GM19193 (cell line): ENCODE results near the gene INSYN1.

Experiments
- POLR2A ChIP-seq: IDR thresholded peaks from 4 replicates; pipeline ENCODE4 v1.6.1; 2011; ENCODE audit not compliant: insufficient read depth, insufficient read length; ENCODE audit errors: extremely low read depth

Gene INSYN1

DNA sequence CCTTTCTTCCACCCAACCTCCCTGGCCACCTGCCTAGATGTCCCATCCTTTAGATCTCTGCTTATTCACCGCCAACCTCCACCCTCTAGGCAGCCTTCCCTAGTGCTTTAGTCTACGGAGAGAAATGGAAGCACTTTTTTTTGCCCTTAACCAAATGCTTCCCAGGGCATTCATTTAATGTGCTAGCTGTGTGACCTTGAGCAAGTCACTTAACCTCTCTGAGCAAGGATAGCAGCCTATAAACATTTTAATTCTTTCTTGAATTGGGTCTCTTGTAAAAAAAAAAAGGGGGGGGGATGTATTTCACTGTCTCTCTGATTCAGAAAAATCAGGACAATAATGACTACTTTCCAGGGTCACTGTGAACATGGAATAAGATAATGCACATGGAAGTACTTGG is 3.2 kb upstream of the INSYN1 start:
- TF ChIP-seq POLR2A, result no peak

DNA sequence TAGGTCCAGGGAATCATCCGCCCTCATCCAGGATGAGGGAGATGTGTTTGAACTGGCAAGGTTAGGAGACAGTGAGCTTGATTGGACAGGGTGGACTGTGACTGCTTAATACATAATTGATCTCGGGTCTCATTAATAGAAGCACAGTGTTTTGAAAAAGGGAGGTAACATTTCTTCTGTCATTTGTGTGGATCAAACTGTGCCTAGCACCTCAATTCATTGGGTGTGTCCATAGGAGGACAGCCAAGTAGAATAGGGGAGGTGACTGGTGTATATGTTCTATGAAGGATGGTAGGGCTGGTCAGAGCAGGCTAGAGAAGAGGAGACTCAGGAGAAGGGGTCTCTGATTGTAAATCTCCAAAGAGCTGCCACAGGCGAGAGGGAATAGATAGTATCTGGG is 2.8 kb upstream of the INSYN1 start:
- TF ChIP-seq POLR2A, result no peak

DNA sequence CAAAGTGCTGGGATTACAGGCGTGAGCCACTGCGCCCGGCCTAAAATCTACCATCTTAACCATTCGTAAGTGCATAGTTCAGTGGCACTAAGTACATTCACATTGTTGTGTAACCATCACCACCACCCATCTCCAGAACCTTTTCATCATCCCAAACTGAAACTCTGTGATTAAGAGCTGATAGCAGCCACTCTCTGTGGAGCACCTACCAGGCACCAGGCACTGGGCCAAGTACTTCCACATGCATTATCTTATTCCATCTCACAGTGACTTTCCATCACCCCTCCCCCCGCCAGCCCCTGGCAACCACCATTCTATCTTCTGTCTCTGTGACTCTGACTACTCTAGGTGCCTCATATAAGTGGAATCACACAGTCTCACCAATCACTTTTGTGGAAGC is 2.3 kb upstream of the INSYN1 start:
- no peak for TF ChIP-seq POLR2A

DNA sequence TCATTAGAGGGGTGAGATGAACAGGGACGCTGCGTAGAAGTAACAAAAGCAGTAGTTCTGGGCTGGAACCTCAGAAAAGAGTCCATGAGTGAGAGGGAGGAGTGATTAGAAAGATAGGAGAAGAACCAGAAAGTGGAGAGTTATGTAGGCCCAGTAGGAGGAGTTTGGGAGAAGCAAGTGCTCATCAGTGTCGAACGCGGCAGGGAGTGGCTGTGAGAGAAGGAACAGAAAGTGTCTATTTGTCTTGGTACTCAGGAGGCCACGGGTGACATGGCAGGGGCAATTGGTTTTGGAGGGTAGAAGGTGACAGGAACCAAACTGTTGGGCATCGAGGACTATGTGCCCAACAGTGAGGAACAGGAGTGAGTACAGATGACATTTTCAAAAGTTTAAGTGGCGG is 1.3 kb upstream of the INSYN1 start:
- TF ChIP-seq POLR2A, result no peak

DNA sequence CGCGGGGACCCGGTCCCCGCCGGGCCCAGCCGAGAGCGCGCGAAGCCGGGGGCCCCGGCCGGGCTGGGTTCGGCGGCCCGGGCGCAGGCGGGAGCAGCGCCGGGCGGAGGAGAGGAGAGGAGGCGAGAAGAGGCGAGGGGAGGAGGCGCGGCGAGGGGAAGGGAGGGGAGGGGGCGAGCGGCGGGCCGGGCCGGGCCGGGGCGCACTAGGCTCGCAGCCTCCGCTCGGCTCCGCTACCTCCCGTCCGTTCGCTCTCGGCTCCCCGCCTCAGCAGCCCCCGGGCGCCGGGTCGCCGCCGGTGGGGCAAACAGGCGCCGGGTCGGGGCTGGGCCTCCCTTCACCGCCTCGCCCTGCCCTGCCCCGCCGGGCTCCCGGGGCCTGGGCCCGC is 351 bp downstream of the INSYN1 start:
- no peak for TF ChIP-seq POLR2A

DNA sequence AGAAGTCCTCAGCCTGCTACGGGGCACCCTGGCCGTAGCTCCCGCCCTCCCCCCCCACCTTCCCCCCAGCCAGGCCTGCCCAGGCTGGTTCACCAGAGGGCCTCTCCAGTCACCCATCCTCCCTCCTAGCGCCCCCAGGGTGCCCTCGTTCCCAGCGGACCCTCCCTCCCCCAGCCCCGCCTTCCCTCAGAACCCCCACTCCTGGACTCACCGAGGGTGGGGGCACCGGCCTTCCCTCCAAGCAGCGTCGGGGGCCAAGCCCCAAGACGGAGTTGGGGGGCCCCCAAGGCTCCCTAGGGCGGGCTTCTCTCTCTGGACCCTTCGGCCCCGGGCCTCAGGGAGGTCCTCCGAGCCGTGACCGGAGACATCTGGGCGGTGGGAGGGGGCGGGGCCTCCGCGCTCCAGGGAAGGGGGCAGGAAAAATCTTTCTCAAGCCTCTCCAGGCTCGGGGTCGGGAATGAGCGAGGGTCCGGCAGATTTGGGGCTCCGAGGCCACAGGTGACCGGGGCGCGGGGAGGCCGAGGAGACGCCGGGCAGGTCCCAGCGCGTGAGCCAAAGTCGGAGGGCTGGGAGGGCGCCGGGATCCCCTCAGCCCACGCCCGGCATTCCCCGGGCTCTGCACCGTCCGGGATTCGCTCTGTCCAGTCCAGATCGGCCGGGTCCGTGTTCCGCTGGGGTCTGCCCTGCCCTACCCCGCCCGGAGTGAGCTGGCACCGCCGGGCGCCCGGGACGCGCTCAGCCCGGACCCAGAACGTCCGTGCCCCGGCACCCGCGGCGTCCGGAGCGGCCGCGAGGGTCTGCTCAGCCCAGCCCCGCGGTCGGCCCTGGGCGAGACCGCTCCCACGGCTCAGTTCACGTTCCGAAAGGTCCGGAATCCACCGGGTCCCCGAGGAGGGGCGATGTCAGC is 999 bp downstream of the INSYN1 start:
- TF ChIP-seq POLR2A, result no peak

DNA sequence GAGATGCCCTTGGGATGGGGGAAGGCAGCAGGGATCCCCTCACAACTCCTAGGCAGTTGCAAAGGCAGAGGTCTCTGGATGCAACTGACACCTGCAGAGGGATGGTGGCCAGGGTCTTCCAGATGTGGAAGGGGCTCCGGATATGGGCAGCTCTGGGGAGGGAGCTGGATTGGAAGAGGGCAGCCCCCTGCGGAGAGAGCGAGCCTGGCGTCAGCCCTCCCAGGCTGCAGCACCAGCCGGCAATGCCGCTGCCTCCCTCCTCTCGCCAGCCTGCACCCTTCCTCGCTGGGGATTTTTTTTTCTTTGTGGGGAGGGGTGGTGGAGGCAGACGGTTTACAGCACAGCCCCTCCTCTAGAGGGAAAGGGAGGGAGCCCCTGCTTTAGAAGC is 1.6 kb downstream of the INSYN1 start:
- no peak for TF ChIP-seq POLR2A

DNA sequence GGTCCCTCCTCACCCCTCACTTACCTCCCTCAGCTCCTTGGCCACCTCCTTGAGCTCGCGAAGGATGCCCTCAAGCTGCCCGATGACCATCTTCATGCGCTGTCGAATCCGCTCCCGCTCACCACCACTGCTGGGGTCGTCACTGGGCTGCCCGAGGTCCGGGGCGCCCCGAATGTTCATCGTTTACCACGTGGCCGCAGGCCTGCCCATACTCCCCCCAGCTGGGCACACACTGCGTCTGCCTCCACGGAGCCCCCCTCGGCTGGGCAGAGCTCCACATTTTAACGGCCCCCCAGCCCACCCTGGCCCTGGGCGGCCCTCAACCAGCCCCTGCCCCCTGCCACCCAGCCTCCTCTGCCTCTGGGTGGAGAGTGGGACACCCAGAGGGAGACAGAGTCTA is 2.2 kb downstream of the INSYN1 start:
- TF ChIP-seq POLR2A, result no peak

DNA sequence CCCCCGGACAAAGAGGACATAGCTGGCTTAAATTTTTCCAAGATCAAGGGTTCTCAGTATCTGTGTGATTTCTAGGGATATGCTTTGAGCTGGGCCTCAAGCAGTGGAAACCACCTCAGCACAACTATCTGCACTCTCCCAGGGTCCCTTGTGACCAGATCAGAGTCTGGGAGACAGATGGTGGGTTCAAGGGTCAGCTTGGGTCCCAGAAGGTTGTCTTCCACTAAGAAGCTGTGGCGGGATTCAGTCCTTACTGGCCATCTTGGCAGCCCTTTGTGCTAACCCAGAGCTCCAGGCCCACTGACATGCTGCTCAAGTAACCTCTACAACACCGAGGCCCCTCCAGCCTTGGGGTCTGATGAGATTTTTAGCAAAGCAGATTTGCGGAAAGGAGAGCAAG is 2.7 kb downstream of the INSYN1 start:
- no peak for TF ChIP-seq POLR2A

DNA sequence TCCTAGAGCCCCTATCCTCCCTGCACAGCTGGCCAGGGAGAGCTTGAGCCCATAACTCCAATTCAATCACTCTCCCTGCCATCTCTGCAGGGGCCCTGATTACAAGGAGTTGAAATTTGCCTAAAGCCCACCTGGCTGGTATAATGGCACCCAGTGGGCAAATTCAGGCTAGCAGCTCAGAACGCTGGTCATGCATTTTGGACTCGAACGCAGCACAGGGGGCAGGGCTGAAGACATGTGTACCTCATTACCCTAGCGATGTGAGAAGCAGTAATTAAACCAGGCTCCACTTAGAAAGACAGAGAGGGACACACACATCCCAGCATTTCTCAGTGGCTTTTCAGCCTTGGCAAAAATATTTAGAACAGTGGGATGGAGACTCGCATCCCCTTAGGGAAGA is 3.2 kb downstream of the INSYN1 start:
- no peak for TF ChIP-seq POLR2A

DNA sequence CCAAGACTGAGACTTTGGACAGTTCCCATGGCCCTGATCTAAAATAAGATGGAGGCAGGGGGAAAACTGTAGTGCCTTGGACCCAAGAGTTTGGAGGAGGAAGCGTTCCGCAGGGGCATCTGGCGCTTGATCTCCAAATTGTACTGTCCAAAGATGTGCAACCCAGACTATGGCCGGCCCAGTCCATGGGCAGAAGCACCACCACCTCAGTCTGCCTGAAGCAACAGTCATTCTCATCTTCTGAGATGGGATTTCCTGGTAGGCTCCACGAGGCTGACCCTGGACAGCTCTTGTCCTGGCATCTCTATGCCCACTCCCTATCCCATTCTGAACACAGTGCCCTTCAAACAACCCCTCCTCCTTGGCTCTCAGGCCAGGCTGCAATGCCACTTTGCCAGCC is 3.6 kb downstream of the INSYN1 start:
- TF ChIP-seq POLR2A, result no peak

DNA sequence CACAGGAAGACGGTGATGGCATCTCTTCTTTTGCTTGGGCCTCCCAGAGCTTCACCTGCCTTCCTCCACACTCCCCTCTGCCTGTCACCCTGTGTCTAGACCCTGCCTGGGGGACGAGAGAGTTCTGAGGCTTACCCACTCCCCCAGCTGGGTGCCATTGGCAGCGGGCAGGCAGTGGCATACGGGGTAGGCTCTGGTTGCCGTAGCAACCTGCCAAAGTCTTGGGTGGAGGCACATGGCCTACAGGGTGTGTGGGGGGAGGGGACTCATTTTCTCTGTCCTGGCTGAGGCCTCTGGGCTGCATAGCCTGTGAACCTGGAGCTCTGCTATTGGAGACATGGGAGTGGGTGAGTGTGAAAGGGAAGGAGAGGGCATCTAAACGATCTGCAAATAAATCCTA is 4.4 kb downstream of the INSYN1 start:
- TF ChIP-seq POLR2A, result no peak

DNA sequence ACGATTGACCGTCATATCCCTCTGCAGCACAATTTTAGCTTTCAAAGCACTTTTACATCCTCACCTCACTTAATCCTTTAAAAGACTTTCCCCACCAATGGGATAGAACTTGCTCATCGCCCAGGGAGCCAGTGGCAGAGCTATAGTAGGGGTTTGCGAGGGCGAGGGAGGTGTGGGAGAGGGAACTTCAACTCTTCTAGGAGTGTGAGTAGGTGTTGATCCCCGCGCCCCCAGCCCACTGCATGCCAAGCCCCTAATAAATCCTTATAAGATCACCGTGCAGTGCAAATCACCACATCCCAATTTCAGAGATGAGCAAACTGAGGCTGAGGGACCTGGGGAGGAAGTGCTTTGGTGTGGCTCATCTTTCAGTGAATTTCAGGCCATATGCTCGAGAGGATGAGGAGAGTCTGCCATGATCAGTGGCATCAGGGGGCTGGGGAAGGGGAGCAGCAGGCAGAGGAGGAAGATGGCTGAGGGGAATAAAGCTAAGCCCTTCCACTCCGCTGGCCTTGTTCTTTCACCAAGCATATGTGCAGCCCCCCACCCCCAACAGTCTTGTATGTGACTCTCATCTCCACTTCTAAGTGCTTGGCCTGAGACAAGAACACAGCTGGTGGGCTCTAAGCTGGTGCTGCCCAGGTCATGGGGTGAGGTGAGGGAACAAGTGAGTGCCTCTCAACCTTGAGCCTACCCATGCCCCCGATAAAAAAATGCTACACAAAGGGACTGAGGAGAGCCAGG is 5.1 kb downstream of the INSYN1 start:
- TF ChIP-seq POLR2A, result no peak

DNA sequence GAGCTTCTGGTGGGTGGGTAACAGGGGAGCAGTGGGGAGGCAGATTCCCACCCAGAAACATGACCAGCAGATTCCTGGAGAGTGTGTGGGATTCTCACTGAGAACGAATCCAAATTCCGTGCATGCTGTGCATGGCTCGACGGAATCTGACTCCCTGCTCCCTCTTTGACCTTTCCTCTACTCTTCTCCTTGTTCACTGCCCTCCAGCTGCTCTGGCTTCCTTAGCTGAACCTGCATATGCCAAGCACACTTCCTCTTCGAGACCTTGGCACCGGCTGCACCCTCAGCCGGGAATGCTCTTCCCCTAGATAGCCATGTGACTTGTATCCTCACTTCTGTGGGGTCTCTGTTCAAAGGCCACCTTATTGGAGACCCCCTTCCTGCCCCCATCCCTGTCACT is 6.3 kb downstream of the INSYN1 start:
- no peak for TF ChIP-seq POLR2A

DNA sequence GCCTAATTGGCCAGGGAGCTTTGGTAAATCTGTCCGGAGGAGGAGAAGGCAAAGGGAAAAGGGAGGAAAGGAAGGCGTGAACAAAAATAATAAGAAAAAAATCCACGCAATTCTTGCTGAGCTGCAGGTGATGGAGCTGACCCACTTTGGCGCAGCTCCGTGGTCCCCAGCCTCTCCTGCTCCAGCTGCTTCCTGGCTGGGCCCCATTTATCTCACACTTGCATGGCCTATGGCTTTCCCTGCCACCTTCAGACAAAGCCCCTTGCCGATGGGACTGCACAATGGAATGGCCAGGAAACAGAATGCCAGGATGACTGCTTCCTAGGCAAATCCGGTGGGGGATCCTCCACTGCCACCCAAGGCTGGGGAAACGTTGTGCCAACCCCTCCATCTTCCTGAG is 6.9 kb downstream of the INSYN1 start:
- TF ChIP-seq POLR2A, result no peak

DNA sequence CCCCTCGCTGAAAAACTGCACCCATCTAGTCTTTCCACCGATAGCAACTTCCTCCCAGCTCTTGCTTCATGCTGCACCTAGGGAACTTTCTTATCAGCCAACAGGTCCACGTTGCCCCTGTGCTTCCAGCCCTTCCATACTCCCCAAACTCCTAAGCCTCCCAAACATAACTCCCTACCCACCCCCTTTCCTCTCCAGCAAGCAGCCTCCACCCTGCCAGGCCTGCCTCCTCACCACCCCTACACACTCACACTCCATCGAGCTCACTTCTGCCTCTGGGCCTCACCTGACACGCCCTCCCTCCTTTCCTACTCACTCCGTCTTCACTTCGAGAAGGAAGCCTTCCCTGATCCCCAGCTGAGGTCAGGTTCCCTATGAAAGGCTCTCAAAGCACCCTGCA is 8.1 kb downstream of the INSYN1 start:
- TF ChIP-seq POLR2A, result no peak
